GM12878 (cell line): ENCODE measurements around the gene PPP6R2. TPM values are rescaled to one million over a fixed set of nuclear protein-coding genes. Genes with fewer than 3 reads are reported as not detected.

ENCODE experiments used
- ATAC-seq: fragments of 200-7000 bp; cut with Tn5 transposase; 3 replicates; pipeline ENCODE4 v1.9.1; 2020; ENCODE audit warnings: mild to moderate bottlenecking, moderate library complexity
- BruUV-seq: library from RNA; stranded (reverse); fragments of 400-500 nt; replicated peaks from 2 replicates; lab custom pipeline; 2021; lab: Mats Ljungman, UMichigan
- CTCF ChIA-PET: fragments of 300-600 bp; sonication (Branson Sonifier 250); formaldehyde crosslinking; extraction: SDS; loops from one replicate; lab custom pipeline; 2021; ENCODE audit warnings: inconsistent platforms; lab: Yijun Ruan, JAX
- POLR2A ChIA-PET: fragments of 350-600 bp; formaldehyde crosslinking; extraction: SDS; loops from one replicate; lab custom pipeline; 2021; ENCODE audit warnings: inconsistent platforms; lab: Charles Lee
- RAD21 ChIA-PET: fragments of 300-600 bp; sonication (Branson Sonifier 250); formaldehyde crosslinking; loops from one replicate; lab custom pipeline; 2023; ENCODE audit warnings: antibody characterized with exemption; ENCODE audit not compliant: unreplicated experiment; lab: Charles Lee
- SMC1A ChIA-PET: fragments of 300-600 bp; sonication (Branson Sonifier 250); formaldehyde crosslinking; loops from one replicate; lab custom pipeline; 2023; ENCODE audit not compliant: unreplicated experiment, uncharacterized antibody; lab: Charles Lee
- DNase-seq: peaks from one replicate; pipeline ENCODE4 v3.0.0-alpha.2; 2011; ENCODE audit warnings: low read depth, low spot score
- FAIRE-seq: peaks from 3 replicates; lab custom pipeline; 2011; peaks lifted over from hg19 to GRCh38; lab: Jason Lieb, UNC
- H2AFZ ChIP-seq: 2 replicates; pipeline ENCODE4 v1.6.0; 2011; ENCODE audit warnings: low read depth, low read length, control low read depth; ENCODE audit not compliant: control insufficient read depth
- H3K27ac ChIP-seq: 2 replicates; pipeline ENCODE4 v1.5.1; 2011; ENCODE audit warnings: control low read depth; ENCODE audit not compliant: control insufficient read depth, insufficient read depth
- H3K27me3 ChIP-seq, 2 experiments: replicated peaks in 1 of 2; 2 replicates each; pipeline versions ENCODE4 v1.6.0 to v1.6.1; 2011; ENCODE audit warnings: low read length in 1 of 2; ENCODE audit not compliant: control insufficient read depth in 2 of 2, insufficient read depth in 2 of 2
- H3K36me3 ChIP-seq, 2 experiments: 2 replicates each; pipeline ENCODE4 v1.5.1; 2011; ENCODE audit warnings: low read length in 1 of 2; ENCODE audit not compliant: control insufficient read depth in 2 of 2, insufficient read depth in 2 of 2
- H3K4me1 ChIP-seq: 2 replicates; pipeline ENCODE4 v1.6.1; 2011; ENCODE audit warnings: mild to moderate bottlenecking, low read length, moderate library complexity, mixed read lengths; ENCODE audit not compliant: control insufficient read depth, insufficient read depth
- H3K4me2 ChIP-seq: 2 replicates; pipeline ENCODE4 v1.6.0; 2011; ENCODE audit warnings: control low read depth; ENCODE audit not compliant: control insufficient read depth, insufficient read depth
- H3K4me3 ChIP-seq: fragments of 200-600 bp; sonication (generic); 2 replicates; pipeline ENCODE4 v1.5.1; 2016
- H3K79me2 ChIP-seq: 2 replicates; pipeline ENCODE4 v1.6.0; 2011; ENCODE audit warnings: low read length; ENCODE audit not compliant: control insufficient read depth, insufficient read depth
- H3K9ac ChIP-seq: 2 replicates; pipeline ENCODE4 v1.8.0; 2011; ENCODE audit warnings: low read length, control low read depth, mixed read lengths; ENCODE audit not compliant: control insufficient read depth, insufficient read depth
- H3K9me3 ChIP-seq: replicated peaks from 3 replicates; pipeline ENCODE4 v1.5.1; 2011; ENCODE audit warnings: mild to moderate bottlenecking, low read length; ENCODE audit not compliant: control insufficient read depth, insufficient read depth
- H4K20me1 ChIP-seq: 2 replicates; pipeline ENCODE4 v1.6.0; 2011; ENCODE audit not compliant: control insufficient read depth, insufficient read depth
- BHLHE40 ChIP-seq, 2 experiments: fragments of 450-650 bp in 1 of 2; IDR thresholded peaks; 2 replicates each; pipeline ENCODE4 v1.6.1; 2011 to 2017; ENCODE audit warnings: low read depth in 2 of 2, borderline replicate concordance in 1 of 2, improper control_type of control experiment in 1 of 2, low read length in 1 of 2, mild to moderate bottlenecking in 1 of 2
- CBX5 ChIP-seq: sonication (generic); IDR thresholded peaks from 2 replicates; pipeline ENCODE4 v1.6.1; 2016; ENCODE audit warnings: low read depth, moderate library complexity, mild to moderate bottlenecking, inconsistent platforms
- CREB1 ChIP-seq: IDR thresholded peaks from 2 replicates; pipeline ENCODE4 v1.6.1; 2012; ENCODE audit warnings: low read depth, mild to moderate bottlenecking, inconsistent platforms
- DPF2 ChIP-seq: fragments of 450-650 bp; IDR thresholded peaks from 2 replicates; pipeline ENCODE4 v1.6.1; 2017; ENCODE audit warnings: mild to moderate bottlenecking
- GATAD2B ChIP-seq: fragments of 450-650 bp; conservative IDR thresholded peaks from 2 replicates; pipeline ENCODE4 v1.6.1; 2017; ENCODE audit warnings: low read depth, mild to moderate bottlenecking, moderate library complexity
- HCFC1 ChIP-seq: fragments of 150-350 bp; IDR thresholded peaks from 2 replicates; pipeline ENCODE4 v1.6.1; 2014; ENCODE audit warnings: low read length
- MYC ChIP-seq: IDR thresholded peaks from 2 replicates; pipeline ENCODE4 v1.6.1; 2011; ENCODE audit warnings: mild to moderate bottlenecking, low read length, moderate library complexity, inconsistent platforms; ENCODE audit not compliant: insufficient read depth, insufficient replicate concordance, insufficient read length, severe bottlenecking
- NBN ChIP-seq: fragments of 450-650 bp; IDR thresholded peaks from 2 replicates; pipeline ENCODE4 v1.6.1; 2016
- NFYB ChIP-seq: IDR thresholded peaks from 2 replicates; pipeline ENCODE4 v1.6.1; 2011; ENCODE audit warnings: low read depth, mild to moderate bottlenecking, low read length, improper control_type of control experiment, moderate library complexity; ENCODE audit not compliant: insufficient read depth
- SIX5 ChIP-seq: IDR thresholded peaks from 2 replicates; pipeline ENCODE4 v1.6.1; 2011; ENCODE audit warnings: mild to moderate bottlenecking, low read depth, low read length, moderate library complexity; ENCODE audit not compliant: severe bottlenecking
- TCF7 ChIP-seq: IDR thresholded peaks from 2 replicates; pipeline ENCODE4 v1.6.1; 2014; ENCODE audit warnings: antibody characterized with exemption, borderline replicate concordance
- ZBTB4 ChIP-seq: fragments of 450-650 bp; formaldehyde crosslinking; IDR thresholded peaks from 2 replicates; pipeline ENCODE4 v1.4.0; 2022; ENCODE audit warnings: mild to moderate bottlenecking, moderate library complexity
- ZBTB40 ChIP-seq: fragments of 450-650 bp; IDR thresholded peaks from 2 replicates; pipeline ENCODE4 v1.6.1; 2016; ENCODE audit warnings: mild to moderate bottlenecking, moderate library complexity, borderline replicate concordance
- ZNF384 ChIP-seq: IDR thresholded peaks from 2 replicates; pipeline ENCODE4 v1.6.1; 2012; ENCODE audit warnings: low read depth, mild to moderate bottlenecking, low read length, improper control_type of control experiment, borderline replicate concordance
- WGBS: methylation state at CpG from one replicate; pipeline ENCODE4 v1.1.6; 2016; ENCODE audit warnings: low lambda C conversion rate; ENCODE audit not compliant: insufficient replicate concordance, insufficient coverage; ENCODE audit errors: missing lambda C conversion rate; 5-methylcytosine and 5-hydroxymethylcytosine counted together
- in situ Hi-C: fragments of 300-500 bp; cut with MboI; formaldehyde crosslinking; loops from 9 replicates; pipeline ENCODE4 v1.14.3; 2018; ENCODE audit warnings: mixed read lengths
- intact Hi-C: fragments of 100-400 bp; cut with micrococcal nuclease; formaldehyde crosslinking; loops from one replicate; pipeline ENCODE4 v1.14.2; 2022; ENCODE audit not compliant: unreplicated experiment
- polyA plus RNA-seq, 11 experiments: library from polyadenylated mRNA; depleted of rRNA in 4 of 11; unstranded in 6 of 11; stranded (reverse) in 5 of 11; fragments of >200 nt; fragmentation: Nextera tagmentation in 4 of 11; fragmentation: Illumina TruSeq in 1 of 11; extraction: Ambion mirVana in 4 of 11; extraction: Trizol in 1 of 11; gene quantifications; 1 replicate in 1 of 11; 2 replicates in 10 of 11; pipeline versions ENCODE4 v1.2.1 to v1.2.3, GENCODE V29; 2011 to 2016; ENCODE audit warnings: inconsistent platforms in 2 of 11, missing spikeins in 2 of 11, low read depth in 1 of 11
- total RNA-seq, 4 experiments: library from RNA; depleted of rRNA in 3 of 4; stranded (reverse); fragments of >200 nt in 3 of 4; fragmentation: Illumina TruSeq in 1 of 4; extraction: Trizol in 1 of 4; gene quantifications; 2 replicates each; pipeline versions ENCODE4 v1.2.1 to v1.2.3, GENCODE V29; 2013 to 2021

Gene PPP6R2
- total and polyA plus RNA-seq, 10 of the 15 experiments (the other 5 are each of a cell fraction or from before 2014, with no cell fraction given): 0.29 to 52.6 (median 25.4) TPM

GRCh38 chr22:50306753-50307749, 36.1 kb upstream of the PPP6R2 start, which contains the start of gene PLXNB2:
PLXNB2 (minus strand) TSS chr22:50307646; CDS start chr22:50290584, 17,062 bp downstream.
- DNase-seq (no peak), ATAC-seq (peak; percentile 37)
- POLR2A ChIA-PET: interaction anchor here (0.6 to 3.8 kb wide), 6 partner anchors 7 to 314 kb away, joined by 3 to 22 read pairs (median 4); no protein-coding TSS in a partner anchor
- TF ChIP-seq CREB1: no peak
- peak; percentile 78 for TF ChIP-seq GATAD2B
- TF ChIP-seq HCFC1: no peak
- TF ChIP-seq ZNF384: no peak
- no peak for TF ChIP-seq MYC
- TF ChIP-seq CBX5: no peak
- TF ChIP-seq ZBTB40: no peak
- no peak for TF ChIP-seq SIX5
- TF ChIP-seq DPF2: peak; percentile 87
- no peak for TF ChIP-seq NBN
- peak in 1 of 2 experiments; percentile 26; a peak in 1 of 4 replicates for TF ChIP-seq BHLHE40 (IDR thresholded peaks at IDR 0.05; ENCODE audit: borderline replicate concordance in 1 of 2, low read depth in 2 of 2, low read length in 1 of 2)
- TF ChIP-seq ZBTB4: no peak
- no peak for TF ChIP-seq TCF7
- no peak for TF ChIP-seq NFYB

More at GRCh38 chr22:50306753-50307749, 36.1 kb upstream of the PPP6R2 start, which contains the start of gene PLXNB2:
- H3K36me3 ChIP-seq: peaks cover 0 to 2% of the 10 kb centered on the region in 2 experiments; a peak in 1 of 4 replicates
- peaks cover 53% of the 10 kb centered on the region for H3K79me2 ChIP-seq
- intact Hi-C loops (no loop called here), in situ Hi-C loops (no loop called here)
- ChIA-PET RAD21 (interaction anchor here (0.6 to 3.8 kb wide), 6 partner anchors 8 to 190 kb away, joined by 3 to 13 read pairs (median 5); no protein-coding TSS in a partner anchor), CTCF (interaction anchor here (0.6 to 4.0 kb wide), 7 partner anchors 21 to 314 kb away, joined by 3 to 17 read pairs (median 4); partner anchors contain the start of gene SCO2), SMC1A (interaction anchor here (1.1 to 4.2 kb wide), 3 partner anchors 14 to 35 kb away, joined by 3 to 21 read pairs (median 4); no protein-coding TSS in a partner anchor)
- H3K9me3 ChIP-seq: no peaks in the 10 kb centered on the region
- WGBS: under 1% methylated on average over 43 of the region's 105 CpGs
- H4K20me1 ChIP-seq: peaks cover 4% of the 10 kb centered on the region; the same call in 1 of the 2 replicates
- no peak for FAIRE-seq
- peaks cover 51% of the 10 kb centered on the region for H3K4me1 ChIP-seq
- BruUV-seq: no TSS peak
- no peaks in the 10 kb centered on the region for H3K27me3 ChIP-seq
- peak within 1 kb of the TSS; percentile 99 for H3K4me2 ChIP-seq
- no peak within 1 kb of the TSS for H2AFZ ChIP-seq
- peak within 1 kb of the TSS; percentile 96 for H3K9ac ChIP-seq
- H3K4me3 ChIP-seq: peak within 1 kb of the TSS; percentile 91
- H3K27ac ChIP-seq: peak within 1 kb of the TSS; percentile 78
